Mesenchymal stem cell (in vitro differentiated cells and primary cell): Measurements from ENCODE around the gene KRT38.

Source experiments
- DNase-seq: peaks from one replicate; pipeline ENCODE4 v3.0.0-alpha.2; 2013
- H2AFZ ChIP-seq: one replicate; pipeline ENCODE4 v1.6.1; 2013; ENCODE audit warnings: low read depth, mild to moderate bottlenecking, control low read depth, inconsistent platforms, low read length, moderate library complexity
- H2AK5ac ChIP-seq: 2 replicates; pipeline ENCODE4 v1.6.1; 2013; ENCODE audit warnings: low read length, moderate library complexity, mild to moderate bottlenecking, inconsistent platforms; ENCODE audit not compliant: severe bottlenecking
- H2BK120ac ChIP-seq: one replicate; pipeline ENCODE4 v1.6.1; 2013; ENCODE audit warnings: low read depth, mild to moderate bottlenecking, inconsistent platforms, low read length, moderate library complexity
- H2BK12ac ChIP-seq, 2 experiments: one replicate each; pipeline ENCODE4 v1.6.1; 2013; ENCODE audit warnings: inconsistent platforms in 2 of 2, low read length in 2 of 2, mild to moderate bottlenecking in 2 of 2, moderate library complexity in 2 of 2, control low read depth in 1 of 2
- H2BK15ac ChIP-seq: one replicate; pipeline ENCODE4 v1.6.1; 2013; ENCODE audit warnings: mild to moderate bottlenecking, low read depth, inconsistent platforms; ENCODE audit not compliant: poor library complexity, severe bottlenecking
- H2BK5ac ChIP-seq: 2 replicates; pipeline ENCODE4 v1.6.1; 2013; ENCODE audit warnings: low read depth, mild to moderate bottlenecking, low read length, control low read depth, inconsistent platforms; ENCODE audit not compliant: poor library complexity, severe bottlenecking
- H3K14ac ChIP-seq, 2 experiments: one replicate each; pipeline ENCODE4 v1.6.1; 2013; ENCODE audit warnings: inconsistent platforms in 2 of 2, low read length in 2 of 2, control low read depth in 1 of 2, mild to moderate bottlenecking in 1 of 2, moderate library complexity in 1 of 2
- H3K18ac ChIP-seq, 2 experiments: one replicate each; pipeline ENCODE4 v1.6.1; 2013; ENCODE audit warnings: inconsistent platforms in 2 of 2, low read length in 2 of 2, control low read depth in 1 of 2, low read depth in 1 of 2, mild to moderate bottlenecking in 1 of 2
- H3K23ac ChIP-seq, 2 experiments: one replicate each; pipeline ENCODE4 v1.6.1; 2013; ENCODE audit warnings: inconsistent platforms in 2 of 2, low read length in 2 of 2, mild to moderate bottlenecking in 2 of 2, moderate library complexity in 2 of 2, control low read depth in 1 of 2
- H3K27ac ChIP-seq: 2 replicates; pipeline ENCODE4 v1.5.1; 2013; ENCODE audit warnings: mild to moderate bottlenecking, moderate library complexity, low read length, control low read depth, inconsistent platforms; ENCODE audit not compliant: poor library complexity, severe bottlenecking
- H3K27me3 ChIP-seq, 2 experiments: 2 replicates each; pipeline versions ENCODE4 v1.6.1 to v1.7.0; 2013; ENCODE audit warnings: low read length in 2 of 2, mild to moderate bottlenecking in 2 of 2, moderate library complexity in 2 of 2, control low read depth in 1 of 2, inconsistent platforms in 1 of 2; ENCODE audit not compliant: control insufficient read depth in 1 of 2, insufficient read depth in 1 of 2
- H3K36me3 ChIP-seq, 2 experiments: 2 replicates each; pipeline versions ENCODE4 v1.6.1 to v1.7.0; 2013; ENCODE audit warnings: low read length in 2 of 2, control low read depth in 1 of 2, inconsistent platforms in 1 of 2, low read depth in 1 of 2, mild to moderate bottlenecking in 1 of 2; ENCODE audit not compliant: insufficient read depth in 2 of 2, control insufficient read depth in 1 of 2
- H3K4ac ChIP-seq, 2 experiments: one replicate each; pipeline ENCODE4 v1.6.1; 2013; ENCODE audit warnings: inconsistent platforms in 2 of 2, low read length in 2 of 2, mild to moderate bottlenecking in 2 of 2, moderate library complexity in 2 of 2, control low read depth in 1 of 2, low read depth in 1 of 2
- H3K4me1 ChIP-seq: 2 replicates; pipeline ENCODE4 v1.6.1; 2013; ENCODE audit warnings: low read depth, low read length, control low read depth; ENCODE audit not compliant: control insufficient read depth, insufficient read depth
- H3K4me2 ChIP-seq: 2 replicates; pipeline ENCODE4 v1.6.1; 2013; ENCODE audit warnings: low read length, mild to moderate bottlenecking, inconsistent platforms; ENCODE audit not compliant: poor library complexity, severe bottlenecking
- H3K4me3 ChIP-seq, 2 experiments: 2 replicates each; pipeline versions ENCODE4 v1.5.1 to v1.7.0; 2013; ENCODE audit warnings: low read length in 2 of 2, mild to moderate bottlenecking in 2 of 2, control low read depth in 1 of 2, low read depth in 1 of 2; ENCODE audit not compliant: insufficient read depth in 1 of 2
- H3K79me1 ChIP-seq: replicated peaks from 2 replicates; pipeline ENCODE4 v1.6.1; 2013; ENCODE audit warnings: mild to moderate bottlenecking, control low read depth, low read length, inconsistent platforms; ENCODE audit not compliant: poor library complexity, severe bottlenecking
- H3K9ac ChIP-seq: 2 replicates; pipeline ENCODE4 v1.7.0; 2013; ENCODE audit warnings: mild to moderate bottlenecking, low read length, moderate library complexity
- H3K9me3 ChIP-seq: 2 replicates; pipeline ENCODE4 v1.7.0; 2013; ENCODE audit warnings: mild to moderate bottlenecking, low read length; ENCODE audit not compliant: control insufficient read depth
- H4K8ac ChIP-seq: one replicate; pipeline ENCODE4 v1.6.1; 2013; ENCODE audit warnings: inconsistent platforms, mild to moderate bottlenecking, low read length, moderate library complexity
- H4K91ac ChIP-seq: one replicate; pipeline ENCODE4 v1.6.1; 2013; ENCODE audit warnings: mild to moderate bottlenecking, low read length, inconsistent platforms
- WGBS: methylation state at CpG from one replicate; pipeline ENCODE4 v1.1.7; 2013; ENCODE audit warnings: mixed read lengths; 5-methylcytosine and 5-hydroxymethylcytosine counted together

The KRT38 gene

GRCh38 chr17:41484920-41485904, 44.4 kb upstream of the KRT38 start:
- Histone ChIP-seq H2BK120ac (no peak overlapping the region), H2BK5ac (no peak overlapping the region), H3K4me1 (peaks cover 2% of the 10 kb centered on the region), H3K79me1 (no peaks in the 10 kb centered on the region), H3K23ac (peak overlapping the region in 1 of 2 experiments; percentile 57), H2BK12ac (no peak overlapping the region), H3K4me3 (no peak overlapping the region), H3K4ac (no peak overlapping the region), H3K27ac (no peak overlapping the region), H3K36me3 (no peaks in the 10 kb centered on the region), H4K91ac (no peak overlapping the region), H3K9me3 (no peaks in the 10 kb centered on the region), H2AFZ (no peak overlapping the region), H3K9ac (no peak overlapping the region), H4K8ac (no peak overlapping the region), H3K27me3 (peaks cover 0 to 43% of the 10 kb centered on the region in 2 experiments), H2BK15ac (no peak overlapping the region), H2AK5ac (no peak overlapping the region), H3K18ac (no peak overlapping the region), H3K14ac (peak overlapping the region in 1 of 2 experiments; percentile 0), H3K4me2 (no peak overlapping the region)
- 84% methylated on average over 8 of the region's 8 CpGs for WGBS
- no peak for DNase-seq

GRCh38 chr17:41483991-41484826, 43.4 kb upstream of the KRT38 start:
- Histone ChIP-seq H3K9me3 (no peaks in the 10 kb centered on the region), H2BK5ac (no peak overlapping the region), H2BK15ac (no peak overlapping the region), H2BK120ac (no peak overlapping the region), H3K14ac (no peak overlapping the region), H3K79me1 (no peaks in the 10 kb centered on the region), H4K8ac (no peak overlapping the region), H3K23ac (no peak overlapping the region), H3K4me2 (no peak overlapping the region), H3K36me3 (no peaks in the 10 kb centered on the region), H2AK5ac (no peak overlapping the region), H3K27me3 (peaks cover 0 to 49% of the 10 kb centered on the region in 2 experiments), H3K4ac (no peak overlapping the region), H3K4me1 (peaks cover 2% of the 10 kb centered on the region), H3K4me3 (no peak overlapping the region), H3K18ac (no peak overlapping the region), H4K91ac (no peak overlapping the region), H3K27ac (no peak overlapping the region), H2AFZ (no peak overlapping the region), H2BK12ac (no peak overlapping the region), H3K9ac (no peak overlapping the region)
- WGBS = 89% methylated on average over 7 of the region's 7 CpGs
- DNase-seq = no peak

GRCh38 chr17:41483531-41483930, 42.7 kb upstream of the KRT38 start:
- Histone ChIP-seq H3K14ac (no peak overlapping the region), H3K18ac (no peak overlapping the region), H3K27me3 (peaks cover 0 to 56% of the 10 kb centered on the region in 2 experiments), H3K4me1 (no peaks in the 10 kb centered on the region), H3K4me2 (no peak overlapping the region), H4K8ac (no peak overlapping the region), H3K27ac (no peak overlapping the region), H2BK12ac (no peak overlapping the region), H2BK5ac (no peak overlapping the region), H3K4ac (no peak overlapping the region), H2BK15ac (no peak overlapping the region), H2AK5ac (no peak overlapping the region), H2AFZ (no peak overlapping the region), H2BK120ac (no peak overlapping the region), H4K91ac (no peak overlapping the region), H3K4me3 (no peak overlapping the region), H3K9me3 (no peaks in the 10 kb centered on the region), H3K36me3 (no peaks in the 10 kb centered on the region), H3K23ac (no peak overlapping the region), H3K9ac (no peak overlapping the region), H3K79me1 (no peaks in the 10 kb centered on the region)
- DNase-seq = no peak
- WGBS = 73% methylated on average over 9 of the region's 9 CpGs

GRCh38 chr17:41481036-41481435, 40.3 kb upstream of the KRT38 start, which contains the start of gene KRT35:
KRT35 (minus strand) TSS chr17:41481151; CDS start chr17:41481097, 54 bp downstream.
- no peak within 1 kb of the TSS for H3K23ac ChIP-seq
- no peak within 1 kb of the TSS for H2BK120ac ChIP-seq

More at GRCh38 chr17:41481036-41481435, 40.3 kb upstream of the KRT38 start, which contains the start of gene KRT35:
- H2BK5ac ChIP-seq = no peak within 1 kb of the TSS
- H3K27ac ChIP-seq = no peak within 1 kb of the TSS
- H2BK12ac ChIP-seq = no peak within 1 kb of the TSS
- H3K9me3 ChIP-seq = no peaks in the 10 kb centered on the region
- no peak within 1 kb of the TSS for H3K4ac ChIP-seq
- no peaks in the 10 kb centered on the region for H3K79me1 ChIP-seq
- H3K4me3 ChIP-seq = no peak within 1 kb of the TSS
- no peak within 1 kb of the TSS for H2AFZ ChIP-seq
- no peak within 1 kb of the TSS for H3K18ac ChIP-seq
- H3K27me3 ChIP-seq = peaks cover 0 to 62% of the 10 kb centered on the region in 2 experiments
- WGBS = 100% methylated on average over 2 of the region's 2 CpGs
- H3K4me1 ChIP-seq = no peaks in the 10 kb centered on the region
- no peak within 1 kb of the TSS for H4K8ac ChIP-seq
- no peaks in the 10 kb centered on the region for H3K36me3 ChIP-seq
- DNase-seq = no peak
- no peak within 1 kb of the TSS for H2AK5ac ChIP-seq
- no peak within 1 kb of the TSS for H3K14ac ChIP-seq
- no peak within 1 kb of the TSS for H3K9ac ChIP-seq
- H4K91ac ChIP-seq = no peak within 1 kb of the TSS
- no peak within 1 kb of the TSS for H2BK15ac ChIP-seq
- H3K4me2 ChIP-seq = no peak within 1 kb of the TSS
